ENCODE measurements around the gene SYT17. TPM values are rescaled to one million over a fixed set of nuclear protein-coding genes. Genes with fewer than 3 reads are reported as not detected.

The SYT17 gene
- polyA plus RNA-seq, 3 donors = 0.81 to 4.9 (median 1.1) TPM

- Mint-ChIP-seq H3K4me1 (peaks cover 30% of the 10 kb centered on the region), H3K9me3 (no peaks in the 10 kb centered on the region), H3K4me3 (no peak overlapping the region), H3K27ac (peak overlapping the region in 2 of 7 donors; percentile 4 to 6), H3K27me3 (ENCODE audit: low read depth in 3 of 3) (peaks cover 3 to 10% (median 9%) of the 10 kb centered on the region in 3 donors), H3K36me3 (no peaks in the 10 kb centered on the region)
- Histone ChIP-seq H4K20me1 (ENCODE audit: insufficient read depth, low read length) (no peaks in the 10 kb centered on the region), H2AFZ (ENCODE audit: insufficient read depth, low read depth, low read length, poor library complexity, severe bottlenecking) (no peak overlapping the region), H3K4me2 (replicated peaks; ENCODE audit: extremely low read depth, low read length, poor library complexity, severe bottlenecking) (no peak overlapping the region), H3K79me2 (ENCODE audit: insufficient read depth, low read length) (no peaks in the 10 kb centered on the region), H3K27ac (ENCODE audit: low read depth in 1 of 2, low read length in 2 of 2) (no peak overlapping the region), H3K4me3 (replicated peaks in 1 of 3; ENCODE audit: low read depth in 2 of 3, low read length in 3 of 3) (no peak overlapping the region), H3K9ac (ENCODE audit: insufficient read depth, low read length, poor library complexity, severe bottlenecking) (no peak overlapping the region), H3K36me3 (replicated peaks in 1 of 2; ENCODE audit: control insufficient read depth in 1 of 2, insufficient read depth in 2 of 2, low read length in 2 of 2) (no peaks in the 10 kb centered on the region), H3K27me3 (ENCODE audit: control insufficient read depth in 2 of 2, insufficient read depth in 2 of 2, low read length in 2 of 2) (peaks cover 2 to 3% of the 10 kb centered on the region in 2 donors), H3K9me3 (replicated peaks in 1 of 2; ENCODE audit: control insufficient read depth in 1 of 2, insufficient read depth in 1 of 2, low read length in 2 of 2) (no peaks in the 10 kb centered on the region), H3K4me1 (ENCODE audit: control insufficient read depth in 1 of 2, insufficient read depth in 2 of 2, low read length in 2 of 2) (peaks cover 23 to 27% of the 10 kb centered on the region in 2 donors)
- TF ChIP-seq CTCF (IDR thresholded peaks at IDR 0.05) = no peak
- no peak for DNase-seq
- intact Hi-C loops (cut with micrococcal nuclease) = no loop called here
- WGBS (ENCODE audit: insufficient coverage) = 100% methylated on average over 1 of the region's 2 CpGs
These were observed 122.8 kb downstream of the SYT17 start for GRCh38 chr16:19290860-19291259.

GRCh38 chr16:19291475-19291874 is 123.4 kb downstream of the SYT17 start:
- Mint-ChIP-seq H3K36me3 (no peaks in the 10 kb centered on the region), H3K4me3 (no peak overlapping the region), H3K27me3 (ENCODE audit: low read depth in 3 of 3) (peaks cover 3 to 10% (median 7%) of the 10 kb centered on the region in 3 donors), H3K9me3 (no peaks in the 10 kb centered on the region), H3K27ac (peak overlapping the region in 3 of 7 donors; percentile 2 to 32 (median 4)), H3K4me1 (peaks cover 30% of the 10 kb centered on the region)
- Histone ChIP-seq H3K9me3 (replicated peaks in 1 of 2; ENCODE audit: control insufficient read depth in 1 of 2, insufficient read depth in 1 of 2, low read length in 2 of 2) (no peaks in the 10 kb centered on the region), H3K27me3 (ENCODE audit: control insufficient read depth in 2 of 2, insufficient read depth in 2 of 2, low read length in 2 of 2) (peaks cover 2% of the 10 kb centered on the region in 2 donors), H3K36me3 (replicated peaks in 1 of 2; ENCODE audit: control insufficient read depth in 1 of 2, insufficient read depth in 2 of 2, low read length in 2 of 2) (no peaks in the 10 kb centered on the region), H2AFZ (ENCODE audit: insufficient read depth, low read depth, low read length, poor library complexity, severe bottlenecking) (no peak overlapping the region), H3K27ac (ENCODE audit: low read depth in 1 of 2, low read length in 2 of 2) (no peak overlapping the region), H3K4me3 (replicated peaks in 1 of 3; ENCODE audit: low read depth in 2 of 3, low read length in 3 of 3) (no peak overlapping the region), H3K4me1 (ENCODE audit: control insufficient read depth in 1 of 2, insufficient read depth in 2 of 2, low read length in 2 of 2) (peaks cover 23 to 27% of the 10 kb centered on the region in 2 donors), H4K20me1 (ENCODE audit: insufficient read depth, low read length) (no peaks in the 10 kb centered on the region), H3K79me2 (ENCODE audit: insufficient read depth, low read length) (no peaks in the 10 kb centered on the region), H3K4me2 (replicated peaks; ENCODE audit: extremely low read depth, low read length, poor library complexity, severe bottlenecking) (no peak overlapping the region), H3K9ac (ENCODE audit: insufficient read depth, low read length, poor library complexity, severe bottlenecking) (no peak overlapping the region)
- peak; percentile 23 to 65 (median 58) for DNase-seq
- intact Hi-C loops (cut with micrococcal nuclease) = no loop called here
- TF ChIP-seq CTCF (IDR thresholded peaks at IDR 0.05) = no peak
- WGBS (ENCODE audit: insufficient coverage) = no CpG with 5 or more reads among the region's 4 CpGs
